ENCODE results near the gene NAA20.

The NAA20 gene

DNA sequence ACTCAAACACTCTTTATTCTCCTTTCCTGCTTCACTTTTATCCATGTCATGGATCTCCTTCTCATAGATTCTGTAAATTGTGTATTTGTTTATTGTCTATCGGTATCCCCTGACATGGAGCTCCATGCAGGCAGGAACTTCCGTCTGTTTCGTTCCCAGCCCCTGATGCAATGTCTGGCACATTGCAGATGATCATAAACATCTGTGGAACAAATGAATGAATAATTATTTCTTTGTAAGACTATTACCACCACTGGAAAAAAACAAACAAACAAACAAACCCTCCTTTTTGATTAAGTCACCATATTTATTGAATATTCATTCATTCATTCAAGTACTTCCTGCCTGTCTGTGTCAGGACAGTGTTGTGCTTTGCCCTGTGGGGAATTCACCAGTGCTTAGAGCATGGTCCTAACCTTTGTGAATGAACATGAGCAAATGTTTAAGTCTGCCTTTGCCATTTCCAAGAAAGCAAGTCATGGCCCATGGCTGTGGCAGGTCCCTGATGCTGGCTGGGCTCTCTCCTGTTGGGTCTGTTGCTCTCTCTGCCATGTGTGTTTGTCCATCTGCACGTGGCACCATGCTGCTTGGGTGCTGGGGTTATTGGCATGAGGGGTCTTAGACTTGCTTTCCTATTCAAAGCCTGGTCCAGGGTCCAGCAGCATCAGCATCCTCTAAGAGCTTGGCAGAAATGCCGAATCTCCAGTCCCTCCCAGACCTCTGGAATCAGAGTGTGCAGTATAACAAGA is 47.5 kb upstream of the NAA20 start:
- Histone ChIP-seq H3K4me3 (replicated peaks; ENCODE audit: low read depth, low read length) (no peak overlapping the region), H3K27me3 (replicated peaks; ENCODE audit: control insufficient read depth, insufficient read depth, low read length) (no peaks in the 10 kb centered on the region), H3K36me3 (ENCODE audit: control insufficient read depth, insufficient read depth, low read length) (no peaks in the 10 kb centered on the region)
- TF ChIP-seq, protein P1, sequence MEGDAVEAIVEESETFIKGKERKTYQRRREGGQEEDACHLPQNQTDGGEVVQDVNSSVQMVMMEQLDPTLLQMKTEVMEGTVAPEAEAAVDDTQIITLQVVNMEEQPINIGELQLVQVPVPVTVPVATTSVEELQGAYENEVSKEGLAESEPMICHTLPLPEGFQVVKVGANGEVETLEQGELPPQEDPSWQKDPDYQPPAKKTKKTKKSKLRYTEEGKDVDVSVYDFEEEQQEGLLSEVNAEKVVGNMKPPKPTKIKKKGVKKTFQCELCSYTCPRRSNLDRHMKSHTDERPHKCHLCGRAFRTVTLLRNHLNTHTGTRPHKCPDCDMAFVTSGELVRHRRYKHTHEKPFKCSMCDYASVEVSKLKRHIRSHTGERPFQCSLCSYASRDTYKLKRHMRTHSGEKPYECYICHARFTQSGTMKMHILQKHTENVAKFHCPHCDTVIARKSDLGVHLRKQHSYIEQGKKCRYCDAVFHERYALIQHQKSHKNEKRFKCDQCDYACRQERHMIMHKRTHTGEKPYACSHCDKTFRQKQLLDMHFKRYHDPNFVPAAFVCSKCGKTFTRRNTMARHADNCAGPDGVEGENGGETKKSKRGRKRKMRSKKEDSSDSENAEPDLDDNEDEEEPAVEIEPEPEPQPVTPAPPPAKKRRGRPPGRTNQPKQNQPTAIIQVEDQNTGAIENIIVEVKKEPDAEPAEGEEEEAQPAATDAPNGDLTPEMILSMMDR (IDR thresholded peaks at IDR 0.05; ENCODE audit: insufficient read depth, low read length, poor library complexity, severe bottlenecking), result no peak
- DNase-seq (ENCODE audit: extremely low read depth, insufficient read length), result no peak

DNA sequence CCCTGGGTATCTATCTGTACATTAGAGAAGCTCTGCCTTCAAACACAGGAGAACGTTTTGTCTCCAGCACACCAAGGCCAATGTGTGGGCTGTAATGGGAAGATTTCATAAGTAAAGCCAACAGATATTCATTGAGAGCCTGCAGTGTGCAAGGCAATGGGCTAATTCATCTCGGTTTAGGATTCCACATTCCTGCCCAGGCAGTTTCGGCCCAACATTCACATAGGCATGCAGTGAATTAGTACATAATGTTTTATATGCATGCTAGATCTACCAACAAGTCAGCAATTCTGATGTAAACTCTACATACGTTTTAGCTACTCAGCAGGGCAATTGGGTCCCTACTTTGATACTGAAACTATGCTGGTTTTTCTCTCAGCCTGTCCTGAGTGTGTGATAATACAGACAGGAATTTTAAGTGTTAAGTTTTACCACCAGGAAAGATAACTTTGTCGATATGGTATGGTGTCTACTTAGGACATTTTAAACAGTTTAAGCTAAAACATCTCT is 46.9 kb upstream of the NAA20 start:
- DNase-seq (ENCODE audit: extremely low read depth, insufficient read length), result no peak
- Histone ChIP-seq H3K27me3 (replicated peaks; ENCODE audit: control insufficient read depth, insufficient read depth, low read length) (no peaks in the 10 kb centered on the region), H3K4me3 (replicated peaks; ENCODE audit: low read depth, low read length) (no peak overlapping the region), H3K36me3 (ENCODE audit: control insufficient read depth, insufficient read depth, low read length) (no peaks in the 10 kb centered on the region)
- TF ChIP-seq, protein P1 (IDR thresholded peaks at IDR 0.05; ENCODE audit: insufficient read depth, low read length, poor library complexity, severe bottlenecking), result no peak

DNA sequence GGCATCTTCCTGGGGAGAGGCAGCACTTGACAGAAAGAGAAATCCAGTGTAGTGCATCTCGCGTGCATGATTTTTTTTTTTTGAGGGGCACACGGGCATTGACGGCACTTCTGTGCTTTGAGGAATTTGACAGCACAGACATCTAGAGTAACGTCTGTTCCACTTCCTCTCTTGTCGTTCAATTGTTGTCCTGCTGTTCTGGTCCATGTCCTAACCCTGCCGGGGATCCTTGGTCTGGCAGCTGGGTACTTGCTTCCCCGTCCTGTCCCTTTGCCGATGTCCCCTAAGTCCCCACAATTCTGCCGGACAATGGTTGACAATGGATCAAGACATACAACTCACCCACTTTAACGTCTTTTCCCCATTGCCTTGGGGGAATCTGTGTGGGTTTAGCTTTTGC is 46.0 kb upstream of the NAA20 start:
- no peak for DNase-seq (ENCODE audit: extremely low read depth, insufficient read length)
- no peaks in the 10 kb centered on the region for H3K36me3 ChIP-seq (ENCODE audit: control insufficient read depth, insufficient read depth, low read length)
- TF ChIP-seq, protein P1 (IDR thresholded peaks at IDR 0.05; ENCODE audit: insufficient read depth, low read length, poor library complexity, severe bottlenecking), result no peak

DNA sequence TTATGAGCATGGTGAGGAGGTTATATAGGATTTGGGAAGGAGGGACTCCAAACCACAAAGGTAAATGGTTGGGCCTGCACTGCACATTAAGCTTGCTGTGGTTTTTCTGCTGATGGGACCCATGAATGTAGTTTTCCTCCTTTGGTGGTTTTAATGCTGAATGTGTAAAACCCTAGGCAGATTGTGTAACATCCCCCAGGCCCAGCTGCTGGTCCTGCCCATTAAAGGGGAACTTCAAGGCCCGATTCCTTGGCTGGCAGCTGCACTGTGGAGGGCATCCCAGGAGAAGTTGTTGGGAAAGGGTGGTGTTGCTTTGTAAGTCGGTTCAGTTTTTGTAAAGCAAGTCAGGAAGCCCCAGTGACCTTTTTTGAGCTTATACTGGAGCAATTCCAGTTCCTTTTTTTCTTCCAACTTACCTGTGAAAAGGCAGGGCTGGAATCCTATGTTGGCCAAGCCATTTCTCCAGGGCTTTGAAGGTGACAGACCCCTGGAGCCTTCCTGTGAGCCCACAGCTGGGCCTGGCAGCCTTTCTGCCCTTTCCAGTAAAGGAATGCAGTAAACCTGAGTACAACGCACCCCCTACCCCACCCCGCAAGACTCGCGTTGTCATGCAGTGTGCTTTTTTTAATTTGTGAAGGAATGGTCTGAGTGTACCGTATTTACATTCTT is 43.1 kb upstream of the NAA20 start:
- no peak overlapping the region for H3K4me3 ChIP-seq (replicated peaks; ENCODE audit: low read depth, low read length)
- no peak for DNase-seq (ENCODE audit: extremely low read depth, insufficient read length)

More for the DNA sequence above, 46.0 kb upstream of the NAA20 start:
- H3K4me3 ChIP-seq (replicated peaks; ENCODE audit: low read depth, low read length), result no peak overlapping the region
- no peaks in the 10 kb centered on the region for H3K27me3 ChIP-seq (replicated peaks; ENCODE audit: control insufficient read depth, insufficient read depth, low read length)

DNA sequence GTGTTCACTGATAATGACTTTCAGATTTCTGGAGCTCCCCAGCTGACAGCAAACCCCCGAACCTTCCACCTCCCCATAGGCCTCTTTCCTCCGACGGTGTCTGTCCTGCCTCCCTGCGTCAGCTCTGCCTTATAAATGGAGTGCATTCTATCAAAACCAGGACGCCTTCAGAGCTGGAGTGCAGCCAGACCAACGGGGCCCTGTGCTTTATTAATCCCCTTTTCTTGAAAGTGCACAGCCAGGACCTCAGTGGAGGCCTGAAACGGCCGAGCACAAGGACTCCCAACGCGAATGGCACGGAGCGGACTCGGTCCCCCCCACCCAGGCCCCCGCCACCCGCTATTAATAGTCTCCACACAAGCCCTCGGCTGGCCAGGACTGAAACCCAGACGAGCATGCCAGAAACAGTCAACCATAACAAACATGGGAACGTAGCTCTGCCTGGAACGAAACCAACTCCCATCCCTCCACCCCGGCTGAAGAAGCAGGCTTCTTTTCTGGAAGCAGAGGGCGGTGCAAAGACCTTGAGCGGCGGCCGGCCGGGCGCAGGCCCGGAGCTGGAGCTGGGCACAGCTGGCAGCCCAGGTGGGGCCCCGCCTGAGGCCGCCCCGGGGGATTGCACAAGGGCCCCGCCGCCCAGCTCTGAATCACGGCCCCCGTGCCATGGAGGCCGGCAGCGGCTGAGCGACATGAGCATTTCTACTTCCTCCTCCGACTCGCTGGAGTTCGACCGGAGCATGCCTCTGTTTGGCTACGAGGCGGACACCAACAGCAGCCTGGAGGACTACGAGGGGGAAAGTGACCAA is 42.3 kb upstream of the NAA20 start:
- Histone ChIP-seq H3K27me3 (replicated peaks; ENCODE audit: control insufficient read depth, insufficient read depth, low read length) (no peaks in the 10 kb centered on the region), H3K4me3 (replicated peaks; ENCODE audit: low read depth, low read length) (no peak overlapping the region), H3K36me3 (ENCODE audit: control insufficient read depth, insufficient read depth, low read length) (no peaks in the 10 kb centered on the region)
- DNase-seq (ENCODE audit: extremely low read depth, insufficient read length), result no peak
- TF ChIP-seq, protein P1 (IDR thresholded peaks at IDR 0.05; ENCODE audit: insufficient read depth, low read length, poor library complexity, severe bottlenecking), result no peak

More for the DNA sequence above, 43.1 kb upstream of the NAA20 start:
- Histone ChIP-seq H3K27me3 (replicated peaks; ENCODE audit: control insufficient read depth, insufficient read depth, low read length) (no peaks in the 10 kb centered on the region), H3K36me3 (ENCODE audit: control insufficient read depth, insufficient read depth, low read length) (no peaks in the 10 kb centered on the region)
- TF ChIP-seq, protein P1 (IDR thresholded peaks at IDR 0.05; ENCODE audit: insufficient read depth, low read length, poor library complexity, severe bottlenecking), result no peak
